ENCODE data around the gene RNF10. TPM values are rescaled to one million over a fixed set of nuclear protein-coding genes. Genes with fewer than 3 reads are reported as not detected.
"Not testable (repeated sequence)": the region's sequence is repeated elsewhere in the genome, so short reads cannot be mapped to it uniquely, and the experiment has no call there.

The RNF10 gene
- total RNA-seq (100 to 1,000 TPM; 172 to 428 (median 248) TPM), polyA plus RNA-seq (100 to 1,000 TPM; 101 to 134 (median 125) TPM)
- long read RNA-seq, donor 1, transcript RNF10-203 (17 exons, 2,671 nt) = minor isoform, 5 of 59 reads
- long read RNA-seq, donor 1, transcript RNF10-222 (3 exons, 536 nt) = minor isoform, 6 of 59 reads
- long read RNA-seq, donor 1, transcript RNF10-201 (17 exons, 3,825 nt) = major isoform, 15 of 59 reads
- long read RNA-seq, donor 1, partial matches to known transcripts = 33 of 59 reads
- long read RNA-seq, donor 1, other reads (novel, unspliced or antisense) = 0 of 59 reads
- long read RNA-seq, donor 2, transcript RNF10-201 (17 exons, 3,825 nt) = major isoform, 15 of 29 reads
- long read RNA-seq, donor 2, partial matches to known transcripts = 9 of 29 reads
- long read RNA-seq, donor 2, other reads (novel, unspliced or antisense) = 0 of 29 reads

- Histone ChIP-seq H3K9me3 (no peaks in the 10 kb centered on the region), H3K27me3 (replicated peaks in 1 of 7) (no peaks in the 10 kb centered on the region), H3K4me3 (peak within 1 kb of the TSS; percentile 43 to 97 (median 88)), H3K27ac (peak within 1 kb of the TSS; percentile 71 to 99 (median 97)), H3K4me1 (peaks cover 37 to 70% (median 54%) of the 10 kb centered on the region in 6 donors), H3K36me3 (peaks cover 0 to 16% (median 0%) of the 10 kb centered on the region in 6 donors)
- no peak for TF ChIP-seq CTCF (IDR thresholded peaks at IDR 0.05 in 8 of 11, conservative IDR thresholded peaks at IDR 0.05 in 3 of 11)
- peak; percentile 93 to 98 (median 94) for TF ChIP-seq POLR2A (IDR thresholded peaks at IDR 0.05)
- peak; percentile 97 to 100 (median 100) for TF ChIP-seq POLR2AphosphoS5 (IDR thresholded peaks at IDR 0.05)
- peak; percentile 93 for DNase-seq
- intact Hi-C loops (cut with DNase I; ENCODE audit: low total_unique reads) = no loop called here
- WGBS, 5 donors = 0% methylated on average over 15 to 43 of the region's 43 CpGs
These were observed at the start of gene RNF10 for GRCh38 chr12:120534203-120534702. Gene RNF10, plus strand, starts transcription at chr12:120534356. Its CDS starts 456 bp downstream, at chr12:120534812.

GRCh38 chr12:120485961-120486881 is 47.9 kb upstream of the RNF10 start:
- Histone ChIP-seq H3K27me3 (replicated peaks in 1 of 7) (no peaks in the 10 kb centered on the region), H3K4me3 (no peak overlapping the region), H3K27ac (no peak overlapping the region), H3K36me3 (peaks cover 0 to 14% (median 0%) of the 10 kb centered on the region in 6 donors), H3K4me1 (peaks cover 0 to 6% (median 0%) of the 10 kb centered on the region in 6 donors), H3K9me3 (no peaks in the 10 kb centered on the region)
- TF ChIP-seq CTCF (IDR thresholded peaks at IDR 0.05 in 8 of 11, conservative IDR thresholded peaks at IDR 0.05 in 3 of 11) (no peak), POLR2A (IDR thresholded peaks at IDR 0.05) (no peak), POLR2AphosphoS5 (IDR thresholded peaks at IDR 0.05) (no peak)
- intact Hi-C loops (cut with DNase I; ENCODE audit: low total_unique reads) = no loop called here
- 81 to 87% (median 85%) methylated on average over 7 of the region's 7 CpGs for WGBS, 5 donors
- no peak for DNase-seq

- H3K4me3 ChIP-seq; H3K27ac ChIP-seq; H3K36me3 ChIP-seq; intact Hi-C loops (cut with DNase I; ENCODE audit: low total_unique reads); DNase-seq; H3K4me1 ChIP-seq; H3K9me3 ChIP-seq; H3K27me3 ChIP-seq (replicated peaks in 1 of 7): not testable (repeated sequence)
- 73 to 90% (median 81%) methylated on average over 7 of the region's 7 CpGs for WGBS, 5 donors
These were observed 46.6 kb upstream of the RNF10 start for GRCh38 chr12:120487552-120487951.

- Histone ChIP-seq H3K9me3 (no peaks in the 10 kb centered on the region), H3K4me3 (no peak overlapping the region), H3K27me3 (replicated peaks in 1 of 7) (no peaks in the 10 kb centered on the region), H3K4me1 (no peaks in the 10 kb centered on the region), H3K27ac (no peak overlapping the region), H3K36me3 (peaks cover 0 to 7% (median 0%) of the 10 kb centered on the region in 6 donors)
- TF ChIP-seq CTCF (IDR thresholded peaks at IDR 0.05 in 8 of 11, conservative IDR thresholded peaks at IDR 0.05 in 3 of 11) (no peak), POLR2AphosphoS5 (IDR thresholded peaks at IDR 0.05) (no peak), POLR2A (IDR thresholded peaks at IDR 0.05) (no peak)
- no peak for DNase-seq
- WGBS, 5 donors = 74 to 79% (median 75%) methylated on average over 5 of the region's 5 CpGs
- intact Hi-C loops (cut with DNase I; ENCODE audit: low total_unique reads) = no loop called here
These were observed 46.0 kb upstream of the RNF10 start for GRCh38 chr12:120488057-120488640.
